ENCODE results near the gene LMX1B.

LMX1B gene

GRCh38 chr9:126616521-126616976 is 2.8 kb downstream of the LMX1B start:
- DNase-seq (ENCODE audit: extremely low spot score, insufficient read length, low read depth) (no peak), FAIRE-seq (no peak)

- no peak for FAIRE-seq
- no peak for DNase-seq (ENCODE audit: extremely low spot score, insufficient read length, low read depth)
Measured at GRCh38 chr9:126617003-126617822, 3.5 kb downstream of the LMX1B start.

DNA sequence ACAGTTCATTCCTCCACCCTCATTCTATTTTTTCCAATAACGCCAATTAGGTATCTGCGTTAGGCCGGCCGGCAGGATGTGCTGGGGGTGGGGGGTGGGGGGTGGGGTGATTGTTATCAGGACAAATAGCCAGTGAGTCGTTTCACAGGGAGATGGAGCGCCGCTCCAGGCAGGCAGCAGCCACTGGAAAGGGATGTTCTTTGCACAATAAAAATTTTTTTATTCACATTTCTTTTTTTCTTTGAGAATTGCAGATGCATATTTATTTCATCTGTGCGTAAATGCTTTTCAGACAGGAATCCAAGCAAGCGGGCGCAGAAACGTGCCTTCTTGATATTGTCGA is 4.1 kb downstream of the LMX1B start:
- no peak for FAIRE-seq
- no peak for DNase-seq (ENCODE audit: extremely low spot score, insufficient read length, low read depth)

- no peak for DNase-seq (ENCODE audit: extremely low spot score, insufficient read length, low read depth)
- FAIRE-seq, result no peak
Measured at GRCh38 chr9:126618190-126618584, 4.5 kb downstream of the LMX1B start.

- DNase-seq (ENCODE audit: extremely low spot score, insufficient read length, low read depth) (no peak), FAIRE-seq (no peak)
Measured at GRCh38 chr9:126618585-126619360, 5.0 kb downstream of the LMX1B start.

- no peak for FAIRE-seq
- DNase-seq (ENCODE audit: extremely low spot score, insufficient read length, low read depth), result no peak
Measured at GRCh38 chr9:126619361-126620135, 5.8 kb downstream of the LMX1B start.

GRCh38 chr9:126620478-126620877 is 6.8 kb downstream of the LMX1B start:
- no peak for FAIRE-seq

DNA sequence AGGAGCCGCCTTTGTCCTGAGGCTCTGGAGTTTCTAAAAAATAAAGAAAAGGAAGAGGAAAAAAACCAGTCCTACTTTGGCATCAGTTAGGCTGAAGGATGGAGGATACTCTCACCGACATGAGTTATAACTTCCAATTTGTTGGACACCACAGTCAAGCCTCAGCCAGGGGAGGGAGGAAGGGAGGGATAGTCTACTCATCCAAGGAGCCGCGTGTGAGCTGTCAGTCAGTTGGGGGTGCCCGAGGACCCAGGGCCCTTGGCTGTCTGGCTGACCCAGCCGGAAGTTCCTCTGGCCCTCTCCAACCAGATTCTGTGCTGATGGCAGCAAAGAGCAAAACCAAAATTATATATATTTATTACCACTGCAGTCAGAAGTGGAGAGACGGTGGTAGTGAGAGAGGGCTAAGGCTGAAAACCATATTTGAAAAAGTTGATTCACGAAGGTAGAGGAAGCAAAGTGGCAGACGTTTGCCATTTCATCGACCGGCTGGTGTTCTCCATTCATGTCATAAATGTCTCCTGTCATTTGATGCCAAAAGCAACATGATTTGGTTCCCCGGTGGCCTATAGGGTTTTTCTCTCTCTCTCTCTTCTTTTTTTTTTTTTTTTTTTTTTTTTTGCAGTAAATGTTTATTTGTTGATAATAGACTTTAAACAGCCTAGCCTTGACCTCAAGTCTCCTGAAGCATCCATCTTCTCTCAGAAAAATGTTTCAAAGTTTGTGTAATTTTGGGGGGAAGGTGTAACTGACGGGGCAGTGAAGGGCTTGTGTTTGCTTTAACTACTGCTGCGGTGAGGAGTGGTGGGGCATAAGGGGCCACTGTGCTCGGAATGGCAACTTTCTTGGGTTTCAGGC is 7.6 kb downstream of the LMX1B start:
- DNase-seq (ENCODE audit: extremely low spot score, insufficient read length, low read depth) (no peak), FAIRE-seq (no peak)

More at GRCh38 chr9:126620478-126620877, 6.8 kb downstream of the LMX1B start:
- no peak for DNase-seq (ENCODE audit: extremely low spot score, insufficient read length, low read depth)

GRCh38 chr9:126621919-126622735 is 8.4 kb downstream of the LMX1B start:
- FAIRE-seq, result no peak
- no peak for DNase-seq (ENCODE audit: extremely low spot score, insufficient read length, low read depth)

DNA sequence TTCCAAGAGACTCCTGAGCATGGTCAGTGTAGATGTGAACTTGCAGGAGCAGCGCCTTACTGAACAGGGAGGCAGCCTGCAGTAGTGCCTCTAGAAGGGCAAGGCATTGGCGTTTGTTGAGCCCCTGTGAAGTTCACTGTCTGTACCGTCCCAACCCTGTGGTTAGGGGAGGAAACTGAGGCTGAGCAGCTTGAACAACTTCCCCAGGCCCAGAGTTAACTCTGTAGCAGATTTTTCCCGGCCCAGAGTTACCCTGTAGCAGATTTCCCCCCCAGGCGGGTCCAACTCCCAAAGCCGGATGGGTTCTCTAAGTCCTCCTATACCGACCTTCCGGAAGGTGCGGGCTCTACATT is 9.6 kb downstream of the LMX1B start:
- DNase-seq (ENCODE audit: extremely low spot score, insufficient read length, low read depth), result no peak
- no peak for FAIRE-seq

DNA sequence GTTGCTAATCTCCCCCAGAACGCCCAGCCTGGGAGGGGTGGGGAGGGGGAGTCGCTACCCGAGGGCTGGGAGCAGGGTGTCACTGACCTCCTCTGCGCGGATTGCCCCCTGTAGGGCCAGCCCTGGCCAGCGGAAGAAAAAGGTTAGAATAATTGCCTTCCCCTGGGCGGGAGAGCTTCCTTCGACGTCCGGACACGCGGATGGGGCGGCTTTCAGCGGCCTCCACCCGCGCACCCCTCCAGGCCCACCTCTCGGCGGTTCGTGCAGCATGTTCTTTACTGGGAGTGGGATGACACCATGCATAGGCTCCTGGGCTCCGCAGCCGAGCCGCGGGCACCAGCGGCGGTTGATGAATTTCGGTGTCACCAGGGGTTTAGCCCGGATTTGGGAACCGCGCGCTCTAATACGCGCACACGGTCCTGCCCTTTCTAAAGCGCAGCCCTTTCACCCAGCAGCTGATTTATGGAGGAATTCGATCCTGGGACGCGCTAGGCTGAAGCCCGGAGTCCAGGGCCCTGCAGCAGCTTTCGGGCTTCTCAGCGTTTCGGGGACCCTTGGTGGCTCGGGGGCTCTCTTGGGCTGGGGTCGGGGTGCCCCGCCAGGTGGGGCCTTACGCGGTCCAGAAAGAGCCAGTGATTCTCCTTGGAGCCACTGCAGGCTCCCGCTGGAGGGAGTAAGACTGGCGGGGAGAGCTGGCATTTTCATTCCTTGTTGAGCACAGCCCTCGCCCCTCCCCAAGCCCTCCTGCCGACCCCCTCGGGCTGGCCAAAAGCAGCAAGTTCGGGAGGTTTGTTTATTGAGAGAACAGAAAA is 10.1 kb downstream of the LMX1B start:
- FAIRE-seq (no peak), DNase-seq (ENCODE audit: extremely low spot score, insufficient read length, low read depth) (no peak)

- FAIRE-seq (no peak), DNase-seq (ENCODE audit: extremely low spot score, insufficient read length, low read depth) (no peak)
Measured at GRCh38 chr9:126624479-126624826, 10.7 kb downstream of the LMX1B start.

DNA sequence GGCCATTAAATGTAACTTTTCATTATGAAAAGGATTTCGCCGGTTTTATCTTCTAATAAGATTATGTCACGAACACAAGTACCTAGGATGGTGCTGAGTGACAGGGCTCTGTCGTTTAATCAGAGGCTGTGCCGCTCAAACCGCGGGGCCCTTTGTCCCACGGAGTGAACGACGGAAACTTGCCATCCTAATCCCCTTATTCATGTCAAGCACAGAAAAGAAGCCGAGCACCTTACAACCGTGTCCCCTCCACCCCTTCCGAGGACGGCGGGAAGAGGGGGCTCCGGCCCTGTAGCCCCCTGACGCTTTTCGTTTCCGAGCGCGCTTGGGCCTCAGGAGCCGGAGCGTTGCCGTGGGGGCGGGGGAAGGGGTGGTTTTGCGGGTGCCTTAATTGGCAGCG is 11.2 kb downstream of the LMX1B start:
- DNase-seq (ENCODE audit: extremely low spot score, insufficient read length, low read depth) (no peak), FAIRE-seq (no peak)

DNA sequence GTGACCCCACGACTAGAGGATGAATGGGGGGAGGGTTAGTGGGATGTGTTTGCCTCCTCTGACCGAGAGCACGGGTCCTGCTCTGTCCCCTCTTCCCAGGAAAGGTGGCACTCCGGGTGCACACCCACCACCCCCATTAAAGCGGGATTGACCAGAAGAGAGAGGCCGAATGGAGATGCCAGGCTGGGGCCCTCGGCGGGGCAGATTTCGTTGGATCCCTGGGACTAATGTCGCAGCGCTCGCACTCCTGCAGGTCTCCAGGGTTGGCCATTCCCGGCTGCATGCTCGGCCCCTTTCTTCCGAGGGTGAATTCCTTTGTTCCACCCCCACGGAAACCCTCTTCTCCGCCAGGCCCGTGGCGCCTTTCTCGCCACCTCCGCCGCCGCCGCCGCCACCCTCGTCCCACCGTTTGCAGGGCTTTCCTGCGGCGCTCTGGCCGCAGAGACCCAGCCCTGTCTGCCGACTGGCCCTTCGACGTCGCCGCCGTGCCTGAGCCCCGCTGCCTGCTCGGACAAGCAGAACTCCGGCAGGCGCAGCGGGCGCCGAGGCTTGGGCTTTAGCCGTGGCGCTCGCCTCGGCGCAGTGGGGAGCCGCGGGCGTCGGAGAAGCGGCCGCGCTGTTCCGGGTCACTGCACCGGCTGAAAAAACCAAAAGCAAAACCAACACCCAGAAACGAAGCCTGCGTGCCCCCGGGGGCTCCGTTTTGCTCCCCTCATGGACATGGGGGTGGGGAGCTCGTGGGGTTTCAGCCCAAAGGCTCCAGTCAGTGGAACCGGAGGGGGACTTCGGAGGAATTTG is 11.8 kb downstream of the LMX1B start:
- FAIRE-seq (no peak), DNase-seq (ENCODE audit: extremely low spot score, insufficient read length, low read depth) (no peak)

- DNase-seq (ENCODE audit: extremely low spot score, insufficient read length, low read depth), result no peak
- FAIRE-seq, result no peak
Measured at GRCh38 chr9:126626127-126626925, 12.6 kb downstream of the LMX1B start.

DNA sequence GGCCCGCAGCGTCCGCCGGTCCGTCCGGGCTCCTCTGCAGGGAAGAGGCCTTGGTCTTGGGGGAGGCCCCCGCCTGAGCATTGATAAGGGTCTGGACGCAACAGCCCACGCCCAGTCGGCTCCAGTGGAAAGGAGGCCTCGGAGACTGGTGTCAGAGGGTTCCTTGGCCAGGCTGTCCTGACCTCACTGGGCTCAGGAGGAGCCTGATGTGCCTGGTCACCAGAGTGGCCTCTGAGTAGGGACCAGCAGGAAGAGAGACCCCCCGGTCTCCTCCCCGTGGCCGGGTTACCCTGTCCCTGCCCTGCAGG is 13.2 kb downstream of the LMX1B start:
- no peak for FAIRE-seq

GRCh38 chr9:126628146-126628545 is 14.4 kb downstream of the LMX1B start:
- FAIRE-seq, result no peak
- no peak for DNase-seq (ENCODE audit: extremely low spot score, insufficient read length, low read depth)

More for the DNA sequence above, 13.2 kb downstream of the LMX1B start:
- DNase-seq (ENCODE audit: extremely low spot score, insufficient read length, low read depth), result no peak
